H9 (cell line): Measurements from ENCODE around the gene KCTD7. TPM values are rescaled to one million over a fixed set of nuclear protein-coding genes. Genes with fewer than 3 reads are reported as not detected.

Source experiments
- DNase-seq: peaks from one replicate; pipeline ENCODE4 v3.0.0-alpha.2; 2017
- H2AFZ ChIP-seq: one replicate; pipeline ENCODE4 v1.6.1; 2013; ENCODE audit warnings: mild to moderate bottlenecking, low read length, control low read depth, moderate library complexity
- H2AK5ac ChIP-seq: 2 replicates; pipeline ENCODE4 v1.6.1; 2013; ENCODE audit warnings: low read length, control low read depth, mixed read lengths; ENCODE audit not compliant: insufficient read length
- H2BK120ac ChIP-seq: one replicate; pipeline ENCODE4 v1.6.1; 2013; ENCODE audit warnings: low read depth, mild to moderate bottlenecking, low read length, control low read depth, inconsistent platforms; ENCODE audit not compliant: poor library complexity, severe bottlenecking
- H2BK12ac ChIP-seq: 2 replicates; pipeline ENCODE4 v1.6.1; 2013; ENCODE audit warnings: low read length, control low read depth, mixed read lengths, low read depth; ENCODE audit not compliant: insufficient read length
- H2BK15ac ChIP-seq: 2 replicates; pipeline ENCODE4 v1.6.1; 2013; ENCODE audit warnings: low read depth, low read length, control low read depth
- H2BK20ac ChIP-seq: one replicate; pipeline ENCODE4 v1.6.1; 2013; ENCODE audit warnings: low read depth, mild to moderate bottlenecking, low read length, control low read depth, inconsistent platforms; ENCODE audit not compliant: poor library complexity, severe bottlenecking
- H2BK5ac ChIP-seq: 2 replicates; pipeline ENCODE4 v1.6.1; 2013; ENCODE audit warnings: low read length, control low read depth, mixed read lengths; ENCODE audit not compliant: insufficient read length
- H3K14ac ChIP-seq: 2 replicates; pipeline ENCODE4 v1.6.1; 2013; ENCODE audit warnings: low read length, control low read depth; ENCODE audit not compliant: insufficient read depth
- H3K18ac ChIP-seq: 2 replicates; pipeline ENCODE4 v1.6.1; 2013; ENCODE audit warnings: low read depth, mild to moderate bottlenecking, mixed read lengths, low read length, control low read depth; ENCODE audit not compliant: insufficient read length
- H3K23ac ChIP-seq: 2 replicates; pipeline ENCODE4 v1.6.1; 2013; ENCODE audit warnings: low read length, control low read depth, mixed read lengths, low read depth; ENCODE audit not compliant: insufficient read length
- H3K23me2 ChIP-seq: 2 replicates; pipeline ENCODE4 v1.6.1; 2013; ENCODE audit warnings: low read depth, mild to moderate bottlenecking, mixed read lengths, low read length, control low read depth; ENCODE audit not compliant: insufficient read length, poor library complexity, severe bottlenecking
- H3K27ac ChIP-seq: 2 replicates; pipeline ENCODE4 v1.5.1; 2013; ENCODE audit warnings: low read length, control low read depth, mixed read lengths, low read depth; ENCODE audit not compliant: insufficient read length
- H3K27me3 ChIP-seq: 2 replicates; pipeline ENCODE4 v1.6.1; 2013; ENCODE audit warnings: low read length, control low read depth, inconsistent platforms; ENCODE audit not compliant: insufficient read depth
- H3K4ac ChIP-seq: 2 replicates; pipeline ENCODE4 v1.6.1; 2013; ENCODE audit warnings: low read depth, mild to moderate bottlenecking, control low read depth, inconsistent platforms, low read length, moderate library complexity
- H3K4me1 ChIP-seq: 2 replicates; pipeline ENCODE4 v1.6.1; 2013; ENCODE audit warnings: low read length, control low read depth, inconsistent platforms; ENCODE audit not compliant: insufficient read depth
- H3K4me2 ChIP-seq: 2 replicates; pipeline ENCODE4 v1.6.1; 2013; ENCODE audit warnings: low read length, control low read depth, mixed read lengths; ENCODE audit not compliant: insufficient read length, insufficient read depth
- H3K56ac ChIP-seq: 2 replicates; pipeline ENCODE4 v1.6.1; 2013; ENCODE audit warnings: low read depth, mild to moderate bottlenecking, mixed read lengths, low read length, control low read depth; ENCODE audit not compliant: insufficient read length
- H3K79me1 ChIP-seq: 2 replicates; pipeline ENCODE4 v1.6.1; 2013; ENCODE audit warnings: low read depth, mild to moderate bottlenecking, moderate library complexity, low read length, control low read depth, inconsistent platforms; ENCODE audit not compliant: insufficient read depth, poor library complexity, severe bottlenecking
- H3K79me2 ChIP-seq: 2 replicates; pipeline ENCODE4 v1.6.1; 2013; ENCODE audit warnings: low read length, control low read depth, inconsistent platforms; ENCODE audit not compliant: insufficient read depth
- H3K9ac ChIP-seq: 2 replicates; pipeline ENCODE4 v1.6.1; 2013; ENCODE audit warnings: low read length, control low read depth, mixed read lengths; ENCODE audit not compliant: insufficient read length; ENCODE audit errors: extremely low read depth
- H3K9me3 ChIP-seq: one replicate; pipeline ENCODE4 v1.6.1; 2013; ENCODE audit warnings: low read depth, low read length, inconsistent platforms; ENCODE audit not compliant: control insufficient read depth
- H3T11ph ChIP-seq: one replicate; pipeline ENCODE4 v1.6.1; 2013; ENCODE audit warnings: mild to moderate bottlenecking, low read length, control low read depth, inconsistent platforms
- H4K20me1 ChIP-seq: one replicate; pipeline ENCODE4 v1.6.1; 2013; ENCODE audit not compliant: control insufficient read depth, insufficient read length, insufficient read depth
- H4K5ac ChIP-seq: 2 replicates; pipeline ENCODE4 v1.6.1; 2013; ENCODE audit warnings: low read depth, mild to moderate bottlenecking, mixed read lengths, low read length, control low read depth; ENCODE audit not compliant: insufficient read length
- H4K8ac ChIP-seq: replicated peaks from 2 replicates; pipeline ENCODE4 v1.6.1; 2013; ENCODE audit warnings: low read length, control low read depth, mixed read lengths, low read depth; ENCODE audit not compliant: insufficient read length
- H4K91ac ChIP-seq: 2 replicates; pipeline ENCODE4 v1.6.1; 2013; ENCODE audit warnings: low read depth, mild to moderate bottlenecking, moderate library complexity, mixed read lengths, low read length, control low read depth; ENCODE audit not compliant: insufficient read length
- H3K27ac Mint-ChIP-seq, 3 experiments: 2 replicates in 2 of 3; 3 replicates in 1 of 3; pipeline ENCODE4 v1.8.0; 2020 to 2021; ENCODE audit warnings: mixed read lengths in 3 of 3, mild to moderate bottlenecking in 1 of 3, moderate library complexity in 1 of 3
- H3K27me3 Mint-ChIP-seq: 2 replicates; pipeline ENCODE4 v1.8.0; 2021; ENCODE audit warnings: low read depth, mild to moderate bottlenecking, moderate library complexity, mixed read lengths
- H3K36me3 Mint-ChIP-seq, 3 experiments: 2 replicates in 2 of 3; 3 replicates in 1 of 3; pipeline ENCODE4 v1.8.0; 2020 to 2021; ENCODE audit warnings: low read depth in 3 of 3, mixed read lengths in 3 of 3; ENCODE audit not compliant: insufficient read depth in 1 of 3
- H3K4me1 Mint-ChIP-seq, 2 experiments: 2 replicates each; pipeline ENCODE4 v1.8.0; 2020; ENCODE audit warnings: mixed read lengths in 2 of 2
- H3K4me3 Mint-ChIP-seq, 2 experiments: 2 replicates in 1 of 2; 3 replicates in 1 of 2; pipeline ENCODE4 v1.8.0; 2020 to 2021; ENCODE audit warnings: mild to moderate bottlenecking in 2 of 2, mixed read lengths in 2 of 2, moderate library complexity in 1 of 2
- H3K9me3 Mint-ChIP-seq, 2 experiments: 2 replicates in 1 of 2; 3 replicates in 1 of 2; pipeline ENCODE4 v1.8.0; 2020; ENCODE audit warnings: mild to moderate bottlenecking in 2 of 2, mixed read lengths in 2 of 2, moderate library complexity in 1 of 2
- WGBS: extraction: QIAGEN DNeasy Blood & Tissue Kit; methylation state at CpG from one replicate; pipeline ENCODE4 v1.1.7; 2013; ENCODE audit warnings: missing lambda C conversion rate, low lambda C conversion rate, mixed read lengths; ENCODE audit not compliant: insufficient read length; ENCODE audit errors: extremely low coverage; 5-methylcytosine and 5-hydroxymethylcytosine counted together
- total RNA-seq: library from RNA; stranded (reverse); gene quantifications from 2 replicates; pipeline ENCODE4 v1.2.1, GENCODE V29; 2021
- TF ChIP-seq, protein P1 (sequence below): fragments of 200-600 bp; sonication (generic); conservative IDR thresholded peaks from 3 replicates; pipeline ENCODE4 v1.8.0; 2021; ENCODE audit warnings: antibody characterized with exemption, mild to moderate bottlenecking

The KCTD7 gene
- total RNA-seq, 1 experiment from 2014 or later: 8.9 TPM

DNA sequence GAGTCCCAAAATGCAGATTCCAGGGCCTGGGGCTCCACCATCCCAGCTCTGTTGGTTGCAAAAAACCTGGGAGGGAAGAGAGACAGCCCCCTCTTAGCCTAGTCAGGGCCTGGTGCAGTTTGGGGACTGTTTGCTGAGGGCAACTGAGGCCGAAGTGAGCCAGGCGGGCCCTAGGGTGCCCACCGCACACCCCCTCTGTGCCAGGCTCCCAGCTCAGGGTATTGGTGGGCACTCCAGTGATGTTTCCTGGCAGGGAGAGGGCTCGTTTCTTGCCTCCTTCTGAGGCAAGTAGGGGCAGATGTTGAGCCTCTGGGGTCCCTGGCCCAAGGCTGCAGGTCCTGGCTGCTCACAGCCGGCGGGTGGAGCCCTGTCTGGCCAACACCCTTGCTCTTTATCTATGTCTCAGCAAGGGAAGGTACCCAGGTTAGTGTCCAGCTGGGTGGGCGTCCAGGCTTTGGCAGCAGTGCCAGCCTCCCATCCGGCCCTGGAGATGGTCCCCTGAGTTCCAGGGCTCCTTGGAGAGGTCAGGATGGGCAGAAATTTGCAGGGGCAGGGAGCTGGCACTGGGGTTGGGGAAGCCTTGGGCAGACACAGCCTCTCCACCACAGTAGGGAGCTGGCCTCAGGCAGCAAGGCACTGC is 37.8 kb downstream of the KCTD7 start:
- Histone ChIP-seq H3K79me1 (no peaks in the 10 kb centered on the region), H3K56ac (no peak overlapping the region), H2AFZ (no peak overlapping the region), H3K79me2 (peaks cover 2% of the 10 kb centered on the region; the same call in 1 of the 2 replicates), H2BK5ac (no peak overlapping the region), H3K9ac (no peak overlapping the region), H2AK5ac (no peak overlapping the region), H3K4ac (no peak overlapping the region), H3K27ac (no peak overlapping the region), H3K18ac (no peak overlapping the region), H4K20me1 (no peaks in the 10 kb centered on the region), H3K23ac (no peak overlapping the region), H2BK20ac (no peak overlapping the region), H4K5ac (no peak overlapping the region), H3K27me3 (no peaks in the 10 kb centered on the region), H2BK12ac (no peak overlapping the region), H2BK120ac (no peak overlapping the region), H3T11ph (no peak overlapping the region), H4K8ac (no peak overlapping the region), H3K14ac (no peak overlapping the region), H3K4me1 (no peaks in the 10 kb centered on the region), H4K91ac (no peak overlapping the region), H3K9me3 (no peaks in the 10 kb centered on the region), H2BK15ac (no peak overlapping the region), H3K23me2 (no peaks in the 10 kb centered on the region), H3K4me2 (no peak overlapping the region)
- Mint-ChIP-seq H3K27ac (no peak overlapping the region), H3K4me1 (peaks cover 0 to 4% of the 10 kb centered on the region in 2 experiments; a peak in 2 of 4 replicates), H3K27me3 (no peaks in the 10 kb centered on the region), H3K9me3 (peaks cover 6% of the 10 kb centered on the region in 2 experiments), H3K36me3 (peaks cover 15 to 24% (median 22%) of the 10 kb centered on the region in 3 experiments; a peak in 6 of 7 replicates), H3K4me3 (no peak overlapping the region)
- no CpG with 5 or more reads among the region's 8 CpGs for WGBS
- TF ChIP-seq, protein P1, sequence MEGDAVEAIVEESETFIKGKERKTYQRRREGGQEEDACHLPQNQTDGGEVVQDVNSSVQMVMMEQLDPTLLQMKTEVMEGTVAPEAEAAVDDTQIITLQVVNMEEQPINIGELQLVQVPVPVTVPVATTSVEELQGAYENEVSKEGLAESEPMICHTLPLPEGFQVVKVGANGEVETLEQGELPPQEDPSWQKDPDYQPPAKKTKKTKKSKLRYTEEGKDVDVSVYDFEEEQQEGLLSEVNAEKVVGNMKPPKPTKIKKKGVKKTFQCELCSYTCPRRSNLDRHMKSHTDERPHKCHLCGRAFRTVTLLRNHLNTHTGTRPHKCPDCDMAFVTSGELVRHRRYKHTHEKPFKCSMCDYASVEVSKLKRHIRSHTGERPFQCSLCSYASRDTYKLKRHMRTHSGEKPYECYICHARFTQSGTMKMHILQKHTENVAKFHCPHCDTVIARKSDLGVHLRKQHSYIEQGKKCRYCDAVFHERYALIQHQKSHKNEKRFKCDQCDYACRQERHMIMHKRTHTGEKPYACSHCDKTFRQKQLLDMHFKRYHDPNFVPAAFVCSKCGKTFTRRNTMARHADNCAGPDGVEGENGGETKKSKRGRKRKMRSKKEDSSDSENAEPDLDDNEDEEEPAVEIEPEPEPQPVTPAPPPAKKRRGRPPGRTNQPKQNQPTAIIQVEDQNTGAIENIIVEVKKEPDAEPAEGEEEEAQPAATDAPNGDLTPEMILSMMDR: no peak
- DNase-seq: no peak
